Inflammatory macrophage treated with lipopolysaccharide for 1 hour (primary cell): Measurements from ENCODE around the gene PDE1C.
"Not testable (repeated sequence)": the region's sequence is repeated elsewhere in the genome, so short reads cannot be mapped to it uniquely, and the experiment has no call there.

Experiments used
- DNase-seq, 2 donors: peaks; one replicate each; pipeline ENCODE4 v3.0.0-alpha.2; 2020 to 2022

PDE1C gene

GRCh38 chr7:32042900-32043299 is 27.3 kb downstream of the PDE1C start:
- DNase-seq = no peak

- DNase-seq = no peak
These were observed 31.0 kb downstream of the PDE1C start for GRCh38 chr7:32039000-32039756.

GRCh38 chr7:32037650-32038198 is 32.5 kb downstream of the PDE1C start:
- no peak for DNase-seq

GRCh38 chr7:32036557-32036956 is 33.6 kb downstream of the PDE1C start:
- no peak for DNase-seq

- DNase-seq = no peak
These were observed 36.2 kb downstream of the PDE1C start for GRCh38 chr7:32034052-32034451.

- no peak for DNase-seq
These were observed 37.2 kb downstream of the PDE1C start for GRCh38 chr7:32033006-32033405.

- no peak for DNase-seq
These were observed 38.0 kb downstream of the PDE1C start for GRCh38 chr7:32032211-32032610.

- no peak for DNase-seq
These were observed 39.1 kb downstream of the PDE1C start for GRCh38 chr7:32030904-32031692.

GRCh38 chr7:32026083-32026425 is 44.2 kb downstream of the PDE1C start:
- no peak for DNase-seq

- no peak for DNase-seq
These were observed 44.7 kb downstream of the PDE1C start for GRCh38 chr7:32025381-32026082.

- no peak for DNase-seq
These were observed 46.8 kb downstream of the PDE1C start for GRCh38 chr7:32023376-32023775.

GRCh38 chr7:32022966-32023365 is 47.2 kb downstream of the PDE1C start:
- DNase-seq = no peak

GRCh38 chr7:32020551-32021159 is 49.6 kb downstream of the PDE1C start:
- no peak for DNase-seq

GRCh38 chr7:32018845-32019578 is 51.2 kb downstream of the PDE1C start:
- DNase-seq = no peak

GRCh38 chr7:32015133-32015532 is 55.1 kb downstream of the PDE1C start:
- DNase-seq = no peak

GRCh38 chr7:32013471-32013870 is 56.7 kb downstream of the PDE1C start:
- DNase-seq = not testable (repeated sequence)

- no peak for DNase-seq
These were observed 64.6 kb downstream of the PDE1C start for GRCh38 chr7:32005577-32005976.

GRCh38 chr7:32001948-32002347 is 68.3 kb downstream of the PDE1C start:
- DNase-seq = no peak

- DNase-seq = no peak
These were observed 72.8 kb downstream of the PDE1C start for GRCh38 chr7:31997423-31997822.

GRCh38 chr7:31995134-31995533 is 75.1 kb downstream of the PDE1C start:
- no peak for DNase-seq

- no peak for DNase-seq
These were observed 78.4 kb downstream of the PDE1C start for GRCh38 chr7:31991846-31992245.

- DNase-seq = no peak
These were observed 78.8 kb downstream of the PDE1C start for GRCh38 chr7:31991406-31991805.
